Stimulated activated naive CD8-positive, alpha-beta T cell treated with anti-CD3 and anti-CD28 coated beads, Interleukin-15, amount 100 ng/mL, for 72 hours (primary cell): Measurements from ENCODE around the gene ARMC2.

Experiments
- ATAC-seq: fragments of 150-1000 bp; cut with Tn5 transposase; 2 replicates; pipeline ENCODE4 v1.10.0; 2021; ENCODE audit warnings: mild to moderate bottlenecking, moderate library complexity
- DNase-seq, 2 donors: peaks; one replicate each; pipeline ENCODE4 v3.0.0; 2021 to 2022
- H3K27ac Mint-ChIP-seq, 2 donors: one replicate each; pipeline ENCODE4 v1.8.0; 2022; ENCODE audit warnings: mild to moderate bottlenecking in 2 of 2, mixed read lengths in 2 of 2, moderate library complexity in 2 of 2
- H3K27me3 Mint-ChIP-seq: one replicate; pipeline ENCODE4 v1.8.0; 2022; ENCODE audit warnings: mixed read lengths
- H3K4me1 Mint-ChIP-seq: one replicate; pipeline ENCODE4 v1.8.0; 2022; ENCODE audit warnings: mild to moderate bottlenecking, mixed read lengths
- H3K4me3 Mint-ChIP-seq, 2 donors: one replicate each; pipeline ENCODE4 v1.8.0; 2022; ENCODE audit warnings: mild to moderate bottlenecking in 2 of 2, mixed read lengths in 2 of 2, moderate library complexity in 1 of 2
- H3K9me3 Mint-ChIP-seq, 2 donors: one replicate each; pipeline ENCODE4 v1.8.0; 2022; ENCODE audit warnings: mixed read lengths in 2 of 2

The ARMC2 gene

GRCh38 chr6:108944707-108945680 is 96.8 kb downstream of the ARMC2 start:
- Mint-ChIP-seq H3K27ac (no peak overlapping the region), H3K27me3 (no peaks in the 10 kb centered on the region), H3K9me3 (no peaks in the 10 kb centered on the region), H3K4me3 (no peak overlapping the region), H3K4me1 (peaks cover 44% of the 10 kb centered on the region)
- ATAC-seq (no peak), DNase-seq (no peak)

GRCh38 chr6:108945681-108946159 is 97.5 kb downstream of the ARMC2 start:
- peaks cover 42% of the 10 kb centered on the region for H3K4me1 Mint-ChIP-seq

GRCh38 chr6:108946695-108947094 is 98.5 kb downstream of the ARMC2 start:
- Mint-ChIP-seq H3K4me3 (no peak overlapping the region), H3K27ac (no peak overlapping the region), H3K9me3 (no peaks in the 10 kb centered on the region), H3K4me1 (peaks cover 36% of the 10 kb centered on the region), H3K27me3 (no peaks in the 10 kb centered on the region)
- no peak for DNase-seq
- no peak for ATAC-seq

More at GRCh38 chr6:108945681-108946159, 97.5 kb downstream of the ARMC2 start:
- no peak overlapping the region for H3K4me3 Mint-ChIP-seq
- DNase-seq: no peak
- no peaks in the 10 kb centered on the region for H3K27me3 Mint-ChIP-seq
- no peaks in the 10 kb centered on the region for H3K9me3 Mint-ChIP-seq
- no peak overlapping the region for H3K27ac Mint-ChIP-seq
- ATAC-seq: no peak

- DNase-seq (no peak), ATAC-seq (no peak)
- H3K27ac Mint-ChIP-seq: no peak overlapping the region
- H3K4me3 Mint-ChIP-seq: no peak overlapping the region
- H3K9me3 Mint-ChIP-seq: no peaks in the 10 kb centered on the region
- peaks cover 33% of the 10 kb centered on the region for H3K4me1 Mint-ChIP-seq
- no peaks in the 10 kb centered on the region for H3K27me3 Mint-ChIP-seq
Measured at GRCh38 chr6:108947114-108947854, 99.1 kb downstream of the ARMC2 start.

- no peak for ATAC-seq
- Mint-ChIP-seq H3K4me1 (peaks cover 25% of the 10 kb centered on the region), H3K4me3 (no peak overlapping the region), H3K27me3 (no peaks in the 10 kb centered on the region), H3K9me3 (no peaks in the 10 kb centered on the region), H3K27ac (no peak overlapping the region)
- no peak for DNase-seq
Measured at GRCh38 chr6:108948181-108948661, 100.0 kb downstream of the ARMC2 start.

- H3K4me3 Mint-ChIP-seq: no peak overlapping the region
- H3K27ac Mint-ChIP-seq: no peak overlapping the region
- H3K9me3 Mint-ChIP-seq: no peaks in the 10 kb centered on the region
- DNase-seq (no peak), ATAC-seq (no peak)
- H3K4me1 Mint-ChIP-seq: peaks cover 24% of the 10 kb centered on the region
- H3K27me3 Mint-ChIP-seq: no peaks in the 10 kb centered on the region
Measured at GRCh38 chr6:108951351-108951953, 103.2 kb downstream of the ARMC2 start.

GRCh38 chr6:108952776-108953486 is 104.7 kb downstream of the ARMC2 start:
- peaks cover 15% of the 10 kb centered on the region for H3K4me1 Mint-ChIP-seq
- ATAC-seq: no peak
- H3K4me3 Mint-ChIP-seq: no peak overlapping the region
- H3K9me3 Mint-ChIP-seq: no peaks in the 10 kb centered on the region
- H3K27me3 Mint-ChIP-seq: no peaks in the 10 kb centered on the region
- no peak overlapping the region for H3K27ac Mint-ChIP-seq
- no peak for DNase-seq

GRCh38 chr6:108953681-108954080 is 105.5 kb downstream of the ARMC2 start:
- Mint-ChIP-seq H3K27me3 (no peaks in the 10 kb centered on the region), H3K4me1 (peaks cover 15% of the 10 kb centered on the region), H3K4me3 (no peak overlapping the region), H3K9me3 (no peaks in the 10 kb centered on the region), H3K27ac (no peak overlapping the region)
- no peak for ATAC-seq
- DNase-seq: no peak

- no peaks in the 10 kb centered on the region for H3K9me3 Mint-ChIP-seq
Measured at GRCh38 chr6:108955329-108955949, 107.2 kb downstream of the ARMC2 start.

GRCh38 chr6:108957221-108957620 is 109.0 kb downstream of the ARMC2 start:
- no peak for DNase-seq
- H3K9me3 Mint-ChIP-seq: no peaks in the 10 kb centered on the region
- peaks cover 28% of the 10 kb centered on the region for H3K4me1 Mint-ChIP-seq
- no peaks in the 10 kb centered on the region for H3K27me3 Mint-ChIP-seq
- no peak for ATAC-seq
- H3K27ac Mint-ChIP-seq: peak overlapping the region in 1 of 2 donors; percentile 44
- no peak overlapping the region for H3K4me3 Mint-ChIP-seq

More at GRCh38 chr6:108955329-108955949, 107.2 kb downstream of the ARMC2 start:
- Mint-ChIP-seq H3K4me1 (peaks cover 28% of the 10 kb centered on the region), H3K27ac (no peak overlapping the region), H3K27me3 (no peaks in the 10 kb centered on the region), H3K4me3 (peak overlapping the region in 1 of 2 donors; percentile 37)
- ATAC-seq (no peak), DNase-seq (no peak)

- H3K27me3 Mint-ChIP-seq: no peaks in the 10 kb centered on the region
- H3K4me1 Mint-ChIP-seq: peaks cover 28% of the 10 kb centered on the region
- H3K27ac Mint-ChIP-seq: no peak overlapping the region
- H3K4me3 Mint-ChIP-seq: no peak overlapping the region
- DNase-seq (no peak), ATAC-seq (no peak)
- H3K9me3 Mint-ChIP-seq: no peaks in the 10 kb centered on the region
Measured at GRCh38 chr6:108958900-108959770, 110.9 kb downstream of the ARMC2 start.

- H3K4me3 Mint-ChIP-seq: no peak overlapping the region
- ATAC-seq: peak; percentile 18
- H3K9me3 Mint-ChIP-seq: no peaks in the 10 kb centered on the region
- no peak for DNase-seq
- H3K4me1 Mint-ChIP-seq: peaks cover 24% of the 10 kb centered on the region
- no peaks in the 10 kb centered on the region for H3K27me3 Mint-ChIP-seq
- H3K27ac Mint-ChIP-seq: no peak overlapping the region
Measured at GRCh38 chr6:108959972-108960582, 111.9 kb downstream of the ARMC2 start.

- Mint-ChIP-seq H3K4me1 (peaks cover 18% of the 10 kb centered on the region), H3K9me3 (no peaks in the 10 kb centered on the region), H3K27ac (no peak overlapping the region), H3K27me3 (no peaks in the 10 kb centered on the region), H3K4me3 (no peak overlapping the region)
- no peak for ATAC-seq
- DNase-seq: no peak
Measured at GRCh38 chr6:108960601-108961000, 112.4 kb downstream of the ARMC2 start.
